GM19463 (cell line): ENCODE results near the gene CHN1.

Experiments
- ATAC-seq: cut with Tn5 transposase; IDR thresholded peaks from one replicate; pipeline ENCODE4 v1.9.1; 2021; ENCODE audit warnings: mild to moderate bottlenecking, moderate library complexity; ENCODE audit not compliant: unreplicated experiment

Gene CHN1

DNA sequence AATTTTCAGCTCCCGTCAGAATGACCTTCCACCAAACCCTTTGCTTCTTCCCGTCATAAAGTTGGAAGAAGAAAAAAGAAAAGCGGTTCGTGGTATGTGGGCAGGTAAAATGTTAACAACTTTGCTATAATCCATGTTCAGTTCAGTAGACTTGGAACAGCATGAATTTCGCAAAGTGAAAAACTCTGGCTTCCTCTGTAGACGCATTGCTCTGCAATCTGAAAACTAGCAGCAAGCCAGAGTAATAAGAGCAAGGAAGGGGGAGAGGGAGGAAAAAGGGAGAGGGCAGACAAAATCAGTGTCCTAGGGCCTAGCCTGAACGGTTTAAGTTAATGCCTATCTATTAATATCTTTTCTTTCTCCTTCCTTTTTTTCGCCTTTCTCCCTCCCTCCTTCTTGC lies 214.2 kb downstream of the CHN1 start:
- ATAC-seq = no peak

DNA sequence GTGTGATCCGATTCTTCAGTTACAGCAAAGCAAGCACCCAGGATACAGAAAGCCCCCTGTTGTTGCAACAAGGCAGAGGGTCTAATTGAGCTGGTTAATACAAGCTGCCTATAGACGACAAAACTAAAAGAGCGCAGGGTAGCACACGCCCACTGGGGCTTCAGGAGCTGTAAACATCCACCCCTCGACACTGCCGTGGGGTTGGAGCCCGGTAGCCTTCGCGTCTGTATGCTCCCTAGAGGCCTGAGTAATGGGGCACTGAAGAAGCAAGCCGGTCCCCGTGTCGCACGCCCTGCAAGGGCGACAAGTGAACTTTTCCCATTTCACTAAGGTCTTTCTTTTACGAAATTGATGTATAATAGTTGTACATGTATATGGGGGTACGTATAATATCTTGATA lies 216.2 kb downstream of the CHN1 start:
- no peak for ATAC-seq

DNA sequence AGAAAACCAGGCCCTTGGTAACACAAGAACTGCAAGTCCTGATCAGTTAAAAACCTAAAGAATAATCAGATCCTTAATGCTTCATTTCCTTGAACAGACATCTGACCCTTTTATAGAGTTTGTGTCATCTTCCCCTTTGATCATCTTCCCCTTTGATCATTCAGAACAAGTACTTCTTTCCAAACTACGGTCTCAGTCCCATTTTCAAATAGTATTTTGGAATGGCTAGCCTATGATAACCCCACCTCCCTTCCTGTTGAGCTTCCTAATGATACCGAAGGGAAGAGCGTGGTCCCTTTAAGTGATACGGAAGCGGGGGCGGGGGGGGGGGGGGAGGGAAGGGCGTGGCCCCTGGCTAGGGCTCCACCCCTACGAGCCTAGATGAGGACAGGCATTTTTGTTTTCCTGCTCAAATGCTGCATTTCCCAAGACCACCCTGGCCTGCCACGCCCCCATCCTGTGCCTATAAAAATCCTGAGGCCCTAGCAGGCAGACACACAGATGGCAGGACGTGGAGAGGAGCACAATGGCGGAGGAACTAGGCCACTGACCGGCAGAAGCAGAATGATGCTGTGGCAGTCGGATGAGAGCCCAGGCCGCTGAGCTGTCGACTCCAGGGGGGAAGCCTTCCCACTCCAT lies 216.8 kb downstream of the CHN1 start:
- ATAC-seq = no peak

DNA sequence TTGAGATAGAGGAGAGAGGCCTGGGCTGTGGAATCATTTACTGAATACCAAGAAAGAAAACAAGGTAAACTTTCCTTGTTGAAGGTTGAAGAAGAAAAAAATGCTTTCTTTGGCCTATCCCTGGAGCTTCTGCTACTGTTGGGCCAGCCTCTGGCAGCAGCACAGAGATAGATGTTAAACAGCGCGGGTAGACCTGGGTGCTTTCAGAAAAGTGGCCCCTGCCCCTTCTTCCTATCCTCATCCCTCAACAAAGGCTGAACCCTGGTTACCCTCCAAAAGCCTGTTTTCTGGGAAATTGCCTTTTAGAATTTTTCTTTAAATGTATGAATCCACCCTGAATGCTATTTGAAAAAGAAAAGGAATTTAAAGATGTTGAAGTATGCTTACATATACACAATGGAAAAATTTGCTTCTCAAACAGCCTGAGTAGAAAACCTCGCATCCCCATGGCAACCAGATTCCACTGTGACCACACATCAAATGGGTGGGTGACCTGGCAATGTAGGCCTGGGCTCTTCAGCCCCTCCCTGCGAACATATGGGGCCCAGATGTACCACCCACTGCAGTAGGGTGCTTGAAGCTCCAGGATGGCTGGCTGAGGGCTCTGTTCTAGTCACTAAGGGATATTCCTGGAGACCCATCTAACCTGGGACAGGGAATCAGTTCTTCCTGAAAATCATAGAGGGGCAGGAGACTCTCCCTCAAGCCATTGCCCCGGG lies 217.5 kb downstream of the CHN1 start:
- ATAC-seq = no peak

DNA sequence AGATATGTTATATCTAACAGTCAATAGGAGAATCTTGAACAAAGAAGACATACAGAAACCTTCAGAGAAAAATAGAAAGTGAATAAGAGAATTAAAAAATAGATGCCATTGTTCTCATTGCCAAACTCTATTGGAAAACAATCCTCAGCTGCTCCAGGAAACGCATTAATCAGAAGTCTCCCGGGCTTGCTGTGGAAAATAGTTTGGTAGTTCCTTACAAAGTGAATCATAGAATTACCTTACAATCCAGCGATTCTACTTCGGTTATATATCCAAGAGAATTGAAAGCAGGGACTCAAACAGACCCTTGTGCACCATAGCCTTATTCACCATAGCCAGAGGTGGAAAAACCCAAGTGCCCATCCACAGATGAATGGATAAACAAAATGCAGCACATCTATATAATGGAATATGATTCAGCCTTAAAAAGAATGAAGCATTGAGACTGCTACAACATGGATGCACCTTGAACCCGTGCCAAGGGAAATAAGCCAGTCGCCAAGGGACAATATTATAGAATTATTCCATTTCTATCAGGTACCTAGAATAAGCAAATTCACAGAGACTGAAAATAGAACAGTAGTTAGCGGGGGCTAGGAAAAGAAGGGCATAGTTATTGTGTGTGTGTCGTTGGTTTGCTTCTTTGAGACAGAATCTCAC lies 219.0 kb downstream of the CHN1 start:
- ATAC-seq = no peak

DNA sequence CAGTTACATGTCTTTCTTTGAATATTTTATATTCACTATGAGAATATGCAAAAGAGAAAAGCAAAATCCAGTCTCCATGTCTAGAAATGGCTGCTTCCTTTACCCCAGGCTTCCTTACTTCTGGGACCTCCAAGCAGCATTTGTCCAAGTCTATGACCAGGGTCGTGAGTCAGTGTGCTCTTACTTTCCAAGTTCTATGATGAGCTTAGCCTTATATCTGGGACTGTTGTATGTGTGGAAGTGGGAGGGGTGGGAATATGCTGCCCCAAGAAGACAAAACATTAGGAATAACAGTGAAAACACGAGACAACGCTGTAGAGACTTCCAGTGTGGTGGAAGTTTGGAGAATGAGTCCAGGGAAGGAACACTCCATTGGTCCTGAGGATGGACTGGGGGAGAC lies 219.7 kb downstream of the CHN1 start:
- no peak for ATAC-seq

DNA sequence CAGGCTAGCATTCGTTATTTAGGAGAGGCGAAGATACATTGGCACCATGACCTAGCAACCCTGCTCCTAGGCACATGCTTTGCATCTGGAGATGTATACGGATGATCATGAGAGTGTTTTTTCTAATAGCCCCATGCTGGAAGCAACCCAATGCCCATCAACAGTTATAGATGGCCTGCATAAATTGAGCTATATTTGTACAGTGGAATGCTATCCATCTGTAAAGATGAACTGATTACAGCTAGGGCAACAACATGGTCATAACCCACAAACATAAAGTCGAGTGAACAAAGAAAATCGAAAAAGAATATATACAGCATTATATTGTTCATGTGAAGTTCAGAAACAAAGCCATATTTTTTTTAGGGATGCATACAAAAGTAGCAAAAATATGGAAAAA lies 220.3 kb downstream of the CHN1 start:
- ATAC-seq = no peak

DNA sequence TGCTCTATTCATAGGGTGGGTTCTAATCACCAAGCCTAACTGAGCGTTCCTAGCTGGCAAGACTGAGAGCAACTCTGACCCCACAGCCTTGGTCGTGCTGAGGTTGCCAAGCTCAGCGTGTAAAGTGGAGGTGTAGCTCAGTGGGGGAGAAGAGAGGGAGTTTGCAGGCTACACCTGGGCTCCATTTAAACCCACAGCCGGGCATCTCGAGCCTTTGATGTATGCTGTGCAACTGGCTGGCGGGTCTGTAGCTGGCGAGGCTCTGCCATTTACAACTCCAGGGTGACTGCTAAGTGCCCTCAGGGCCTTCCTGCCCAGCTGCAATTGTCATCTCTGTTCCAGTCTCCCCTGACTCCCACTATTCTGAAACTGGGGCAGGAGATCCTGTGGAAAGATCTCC lies 220.9 kb downstream of the CHN1 start:
- no peak for ATAC-seq

DNA sequence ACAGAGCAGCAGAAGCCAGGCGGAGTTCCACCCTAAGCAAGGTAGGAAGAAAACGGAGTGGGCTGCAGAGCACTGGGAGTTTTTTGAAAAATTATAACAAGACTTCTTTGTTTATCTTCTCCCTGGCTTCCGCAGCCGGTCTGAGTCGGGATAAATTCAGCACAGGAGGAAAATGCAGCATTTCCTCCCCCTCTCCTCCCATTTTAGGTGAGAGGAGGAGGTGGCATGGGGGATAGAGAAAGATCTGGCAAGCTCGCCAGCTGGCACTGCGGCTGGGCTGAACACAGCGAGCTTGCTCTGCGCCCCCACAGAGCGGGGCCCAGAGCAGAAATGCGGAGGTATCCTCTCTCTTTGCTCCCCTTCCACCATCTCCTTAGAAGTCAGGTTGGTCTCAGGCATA lies 223.2 kb downstream of the CHN1 start:
- ATAC-seq = no peak

DNA sequence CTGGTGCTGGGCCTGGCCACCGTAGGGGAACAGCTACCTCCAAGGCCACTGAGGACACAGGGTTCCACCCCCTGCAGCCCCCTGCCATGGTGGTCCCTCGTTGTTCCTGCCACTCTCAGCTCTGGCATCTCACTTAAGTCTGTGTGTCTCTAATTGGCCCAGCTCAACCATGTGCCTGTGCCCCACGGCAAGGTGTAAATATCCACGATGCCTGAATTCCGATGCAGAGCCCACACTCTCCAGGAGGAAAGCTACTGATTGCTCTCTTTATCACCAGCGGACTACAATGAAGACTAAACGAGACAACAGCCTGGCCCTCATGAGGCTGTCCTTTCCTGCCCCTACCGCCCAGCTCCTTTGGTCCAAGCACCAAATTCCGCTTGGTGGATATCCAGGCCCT lies 223.9 kb downstream of the CHN1 start:
- ATAC-seq = no peak

DNA sequence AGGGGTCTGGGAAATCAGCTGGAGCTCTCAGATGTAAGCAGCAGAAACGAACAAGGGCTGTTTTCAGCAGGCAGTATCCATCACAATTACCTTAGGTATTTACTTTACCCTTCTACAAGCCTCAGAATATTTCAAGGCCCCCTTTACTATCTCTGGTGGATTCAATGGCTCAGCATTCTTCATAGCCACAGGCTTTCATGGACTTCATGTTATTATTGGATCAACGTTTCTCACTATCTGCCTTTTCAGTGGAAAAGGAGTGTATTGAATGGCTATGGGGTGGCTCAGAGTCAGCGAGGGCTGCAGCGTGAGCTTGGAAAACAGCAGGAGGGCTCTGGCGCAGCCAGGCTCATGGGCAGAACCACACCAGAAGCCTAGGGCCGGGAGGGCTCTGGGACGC lies 224.3 kb downstream of the CHN1 start:
- ATAC-seq = no peak

DNA sequence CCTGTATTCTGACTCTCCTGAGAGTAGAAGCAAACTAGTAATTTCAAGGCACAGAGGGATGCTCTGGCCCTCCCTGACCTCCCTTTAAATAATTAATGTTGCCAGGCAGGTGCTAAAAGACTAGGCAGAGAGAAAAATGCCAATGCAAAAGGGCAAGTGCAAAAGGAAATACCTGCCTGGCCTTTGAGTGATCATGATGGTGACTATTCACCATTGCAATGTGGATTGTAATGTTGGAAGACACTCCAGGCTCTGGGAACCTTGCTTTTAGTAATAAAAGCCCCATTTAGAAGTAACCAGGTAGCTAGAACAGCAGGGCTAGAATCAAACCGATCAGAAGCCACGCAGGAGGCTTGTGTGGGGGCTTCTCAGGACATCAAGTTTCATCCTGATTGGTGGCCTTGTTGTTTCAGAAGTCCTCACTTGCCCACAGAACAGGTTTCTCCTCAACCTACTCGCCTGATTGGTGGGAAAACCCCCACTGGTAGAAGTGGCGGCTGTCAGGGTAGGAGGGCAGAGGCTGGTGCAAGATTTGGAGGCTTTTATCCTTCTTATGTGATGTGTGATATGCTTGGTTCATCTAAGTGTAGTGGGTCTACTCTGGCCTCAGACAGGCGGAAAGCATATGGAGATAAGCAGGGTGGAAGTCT lies 224.9 kb downstream of the CHN1 start:
- peak; percentile 33 for ATAC-seq

DNA sequence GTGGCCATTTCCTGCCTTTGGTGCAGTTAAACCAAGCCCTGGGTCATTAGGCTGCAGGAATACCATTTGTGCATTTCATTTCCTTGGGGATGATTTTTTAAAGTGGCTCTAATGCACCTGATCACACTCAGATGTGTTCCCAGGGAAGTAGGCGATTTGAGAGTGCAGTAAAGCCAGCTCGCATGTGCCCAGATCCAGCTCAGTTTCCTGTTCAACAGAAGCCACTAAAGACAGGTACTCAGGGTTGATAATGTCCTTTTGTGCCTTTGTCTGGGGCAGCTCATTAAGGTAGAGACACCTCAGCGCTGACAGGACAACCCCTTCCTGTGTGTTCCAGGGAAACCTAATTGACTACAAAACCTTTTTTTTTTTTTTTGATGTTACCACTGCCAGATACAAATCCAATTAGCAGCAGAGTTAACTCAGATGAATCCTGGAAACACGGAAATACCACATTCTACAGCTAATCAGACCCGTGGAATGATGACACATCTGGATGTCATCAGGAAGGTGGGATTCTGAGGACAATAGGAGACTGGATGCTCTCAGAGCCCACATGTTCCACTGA lies 225.7 kb downstream of the CHN1 start:
- ATAC-seq = no peak

DNA sequence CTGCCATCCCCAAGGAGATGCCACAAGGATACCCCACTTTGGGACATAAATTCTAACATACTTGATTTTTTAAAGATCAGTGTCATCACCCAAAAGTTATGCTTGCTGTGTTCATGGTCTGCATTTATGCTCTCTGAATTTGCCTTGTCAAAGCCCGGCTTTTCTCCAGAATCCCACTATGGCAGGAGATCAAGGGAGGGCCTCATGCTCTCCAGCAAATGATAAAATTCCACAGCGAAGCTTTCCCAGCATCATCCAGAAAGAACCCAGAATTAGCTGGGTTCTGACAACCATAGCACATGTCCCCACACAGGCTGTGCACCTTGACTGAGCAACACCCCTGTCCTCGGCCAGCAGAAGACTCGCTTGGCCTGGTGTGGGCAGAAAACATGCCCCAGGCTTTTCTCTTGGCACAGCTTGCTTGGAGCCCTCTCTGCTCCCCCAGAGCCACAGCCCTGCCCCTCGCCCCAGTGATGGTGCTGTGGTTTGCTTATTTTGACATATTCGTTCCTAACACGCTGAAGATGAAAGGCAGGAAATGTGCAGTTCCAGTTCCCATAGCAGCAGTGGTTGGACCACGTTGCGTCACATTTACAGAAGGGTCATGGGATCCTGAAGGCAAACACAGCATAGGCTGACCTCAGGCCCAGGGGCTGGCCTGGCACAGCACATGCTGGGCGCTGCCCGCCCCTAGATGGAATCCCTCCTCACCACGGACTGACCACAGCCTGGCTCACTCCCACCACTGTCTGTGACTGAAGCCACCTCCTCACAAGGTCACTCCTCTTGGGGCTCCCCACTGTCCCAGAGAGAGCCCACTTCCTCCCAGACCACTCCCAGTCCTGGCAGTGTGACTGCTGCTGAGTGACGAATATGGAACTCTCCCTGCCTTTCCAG lies 226.8 kb downstream of the CHN1 start:
- peak; percentile 75 for ATAC-seq

DNA sequence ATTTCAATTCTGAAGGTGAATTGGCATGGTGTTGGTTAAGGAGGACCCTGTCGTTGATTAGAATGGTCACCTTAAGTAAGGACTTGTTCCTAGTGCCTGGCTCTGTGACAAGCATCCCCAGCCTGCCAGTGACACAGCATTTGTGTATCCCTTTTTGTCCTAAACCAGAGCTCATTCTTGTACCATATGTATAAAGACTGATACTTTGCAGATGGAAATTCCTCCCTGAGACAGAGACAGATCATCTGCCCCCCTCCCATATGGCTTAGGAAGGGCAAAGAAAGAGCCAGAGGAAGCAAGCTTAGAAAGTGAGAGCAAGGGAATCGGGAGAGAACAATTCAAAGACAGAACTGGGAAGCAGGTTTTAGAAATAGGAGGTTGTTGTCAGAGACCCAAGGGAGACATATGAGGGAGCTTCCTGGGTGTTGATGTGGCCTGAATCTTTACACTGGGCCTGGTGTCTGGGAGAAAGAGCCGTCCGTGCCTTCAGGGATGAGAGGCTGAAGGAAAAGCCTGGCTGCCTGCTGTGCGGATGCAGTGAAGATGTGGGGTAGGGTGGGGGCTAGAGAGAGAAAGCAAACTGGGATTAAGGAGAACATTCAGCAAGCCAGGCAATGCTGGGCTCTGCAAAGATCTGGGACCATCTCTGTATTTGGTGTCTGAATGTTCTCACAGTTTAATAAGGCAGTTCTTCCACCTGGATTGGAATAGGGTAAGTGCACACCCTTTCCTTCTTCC lies 227.7 kb downstream of the CHN1 start:
- no peak for ATAC-seq

DNA sequence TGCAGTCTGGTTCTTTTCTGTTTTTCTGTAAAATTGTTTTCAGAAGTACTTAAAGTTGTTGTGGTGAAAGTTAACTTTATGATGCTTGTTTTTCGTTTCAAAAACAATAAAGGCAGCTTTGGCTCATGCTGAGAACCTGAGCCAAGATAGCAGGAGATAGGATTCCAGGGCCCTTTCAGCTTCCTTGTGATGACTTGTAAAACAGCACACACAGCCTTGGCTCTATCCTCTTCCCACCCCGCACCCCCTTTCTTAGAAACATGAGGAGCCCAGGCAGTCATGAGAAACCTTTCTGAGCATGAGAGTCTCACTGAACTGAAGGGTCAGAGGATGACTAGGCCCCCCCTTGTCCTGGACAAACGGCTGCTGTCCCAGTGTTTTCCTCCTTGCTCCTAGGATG lies 228.5 kb downstream of the CHN1 start:
- no peak for ATAC-seq

DNA sequence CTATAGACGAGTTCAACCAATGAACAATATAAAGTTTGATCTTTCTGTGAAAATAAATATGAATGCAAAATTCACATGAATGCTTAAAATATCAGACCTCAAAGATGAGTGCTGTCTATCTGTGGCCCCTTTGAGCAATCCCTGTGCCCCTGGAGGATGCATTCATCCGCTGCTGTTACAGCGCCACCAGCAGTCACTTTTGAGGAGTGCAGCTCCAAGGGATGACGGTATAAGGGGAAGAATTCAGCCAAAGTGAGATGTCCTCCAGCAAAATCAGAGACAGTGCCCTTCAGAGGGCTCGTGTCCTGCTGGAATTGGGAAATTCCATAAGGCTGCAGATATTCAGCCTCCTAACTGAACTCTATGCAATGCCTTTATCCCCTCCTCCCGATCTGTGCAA lies 229.0 kb downstream of the CHN1 start:
- ATAC-seq = no peak

DNA sequence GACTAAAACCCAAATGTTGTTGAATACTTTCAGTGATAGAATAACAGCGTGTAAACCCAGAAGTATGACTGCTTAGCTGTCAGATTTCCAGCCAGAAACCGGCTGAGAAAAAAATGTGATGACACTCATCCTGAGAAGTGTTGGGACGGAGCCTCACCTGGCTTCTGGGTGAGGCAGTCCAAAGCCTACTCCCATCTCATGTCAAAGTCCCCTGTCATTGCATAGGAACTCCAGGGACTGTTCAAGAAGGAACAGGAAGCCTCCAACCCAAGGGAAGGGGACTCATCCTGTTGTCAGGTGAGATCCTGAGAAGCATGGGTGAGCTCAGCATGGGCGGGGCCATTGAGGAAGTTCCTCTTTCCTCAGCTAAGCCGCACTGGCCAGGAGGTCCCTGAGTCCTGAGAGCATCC lies 229.6 kb downstream of the CHN1 start:
- ATAC-seq = no peak

DNA sequence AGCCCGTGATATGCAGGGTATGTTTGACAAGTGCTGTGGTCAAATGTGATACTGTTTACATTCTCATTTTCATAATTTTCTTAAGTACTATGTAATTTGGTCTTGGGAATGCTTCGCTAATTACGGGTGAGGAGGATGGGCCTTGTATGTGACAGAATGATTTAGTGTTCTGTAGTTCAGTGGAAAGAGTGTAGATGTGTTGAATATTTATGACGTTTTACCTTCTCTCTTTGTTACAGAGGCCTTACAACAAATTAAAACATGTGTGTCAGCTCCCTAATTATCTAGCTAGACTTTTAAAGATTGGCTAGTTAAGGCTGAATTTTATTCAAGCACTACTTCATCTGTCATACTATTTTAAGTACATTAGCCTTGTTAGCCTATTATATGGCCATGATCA lies 230.3 kb downstream of the CHN1 start:
- ATAC-seq = no peak

DNA sequence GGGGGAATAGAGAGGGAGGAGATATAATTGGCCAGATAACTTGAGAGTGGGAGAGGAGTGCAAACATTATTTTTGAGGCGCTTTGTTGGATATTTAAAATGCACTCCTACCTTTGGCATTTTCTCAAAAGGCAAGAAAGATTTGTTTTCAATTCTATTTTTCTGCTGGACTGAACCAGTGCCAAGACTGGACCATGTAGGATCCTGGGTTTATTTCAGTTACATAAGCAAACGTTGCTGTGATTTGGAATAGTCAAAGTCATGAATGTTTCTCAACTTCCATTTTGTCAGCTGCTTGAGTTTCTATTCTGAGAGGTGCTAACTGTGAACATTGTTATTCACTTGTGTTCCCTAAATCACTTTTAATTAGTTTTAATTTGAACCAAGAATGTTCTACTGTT lies 232.0 kb downstream of the CHN1 start:
- ATAC-seq = no peak
